Measurements from ENCODE around the gene CCDC32. TPM values are rescaled to one million over a fixed set of nuclear protein-coding genes. Genes with fewer than 3 reads are reported as not detected.

Gene CCDC32
- total and polyA plus RNA-seq, 2 of the 8 experiments (the other 6 are each of a cell fraction or from before 2014, with no cell fraction given) = 8.9 to 12.1 TPM

GRCh38 chr15:40513609-40514008, 51.2 kb downstream of the CCDC32 start:
- H4K91ac ChIP-seq (replicated peaks; ENCODE audit: insufficient read length, low read length) = no peak overlapping the region
- FAIRE-seq = no peak
- H3K27ac ChIP-seq (ENCODE audit: low read depth, low read length) = no peak overlapping the region
- H3K9me3 ChIP-seq (ENCODE audit: insufficient read depth in 2 of 2, low read depth in 1 of 2, low read length in 1 of 2) = no peaks in the 10 kb centered on the region
- H3K23me2 ChIP-seq (ENCODE audit: low read depth, low read length) = peaks cover 9% of the 10 kb centered on the region
- no peak overlapping the region for H2AFZ ChIP-seq (ENCODE audit: low read length)
- no peak for DNase-seq (ENCODE audit: low read depth in 1 of 2, low spot score in 2 of 2)
- no peak overlapping the region for H3K4me2 ChIP-seq (ENCODE audit: insufficient read depth in 1 of 2, low read depth in 2 of 2, low read length in 2 of 2)
- WGBS, 2 experiments (ENCODE audit: extremely low coverage in 1 of 2, insufficient coverage in 1 of 2, insufficient read length in 1 of 2, insufficient replicate concordance in 2 of 2, low coverage in 1 of 2, low lambda C conversion rate in 2 of 2, missing lambda C conversion rate in 1 of 2) = 94% methylated on average over 5 of the region's 5 CpGs; no CpG with 5 or more reads in 1 of the 2 experiments
- CTCF ChIA-PET (ENCODE audit: partially characterized antibody) = interaction anchor here (1.1 to 1.3 kb wide), 2 partner anchors 14 to 231 kb away, joined by 3 to 5 read pairs; no protein-coding TSS in a partner anchor
- H4K20me1 ChIP-seq (replicated peaks in 1 of 2; ENCODE audit: control insufficient read depth in 1 of 2, insufficient read depth in 2 of 2, low read length in 2 of 2) = no peaks in the 10 kb centered on the region
- H2BK5ac ChIP-seq (ENCODE audit: low read depth, low read length) = no peak overlapping the region
- no peaks in the 10 kb centered on the region for H3K79me2 ChIP-seq (ENCODE audit: control insufficient read depth in 1 of 2, insufficient read depth in 2 of 2, low read length in 2 of 2)
- H4K8ac ChIP-seq (ENCODE audit: extremely low read depth, insufficient read depth, low read length) = no peak overlapping the region
- H3K79me1 ChIP-seq (ENCODE audit: low read depth, low read length) = no peaks in the 10 kb centered on the region
- no peak overlapping the region for H3K4ac ChIP-seq (replicated peaks; ENCODE audit: insufficient read length, low read depth, low read length)
- no peak overlapping the region for H2BK120ac ChIP-seq (replicated peaks; ENCODE audit: low read depth, low read length)
- H3K23ac ChIP-seq (ENCODE audit: insufficient read length) = no peak overlapping the region
- no peak overlapping the region for H2BK12ac ChIP-seq (ENCODE audit: low read depth, low read length)
- H3K18ac ChIP-seq (ENCODE audit: extremely low read depth, low read length) = no peak overlapping the region
- no peak overlapping the region for H2BK15ac ChIP-seq (ENCODE audit: low read length)
- H2BK20ac ChIP-seq (ENCODE audit: low read length) = no peak overlapping the region
- H3K4me1 ChIP-seq (replicated peaks in 1 of 4; ENCODE audit: control insufficient read depth in 3 of 4, insufficient read depth in 4 of 4, low read length in 3 of 4) = peaks cover 4 to 11% (median 10%) of the 10 kb centered on the region in 4 experiments; a peak in 6 of 7 replicates
- POLR2A ChIA-PET (ENCODE audit: partially characterized antibody) = interaction anchor here (1.2 kb wide), 1 partner anchor 44 kb away, joined by 3 read pairs; no protein-coding TSS in a partner anchor
- H3K36me3 ChIP-seq (ENCODE audit: control insufficient read depth in 2 of 4, insufficient read depth in 4 of 4, low read length in 3 of 4) = no peaks in the 10 kb centered on the region
- no peak overlapping the region for H3K14ac ChIP-seq (ENCODE audit: insufficient read length)
- peaks cover 0 to 30% (median 23%) of the 10 kb centered on the region in 4 experiments; a peak in 6 of 7 replicates for H3K27me3 ChIP-seq (replicated peaks in 1 of 4; ENCODE audit: control insufficient read depth in 3 of 4, extremely low read depth in 1 of 4, insufficient read depth in 3 of 4, low read length in 3 of 4)
- no peak overlapping the region for H3K56ac ChIP-seq (replicated peaks; ENCODE audit: insufficient read length, low read depth, low read length)
- no peak overlapping the region for H3K9ac ChIP-seq (replicated peaks in 1 of 4; ENCODE audit: extremely low read depth in 1 of 4, low read depth in 3 of 4, low read length in 3 of 4)
- TF ChIP-seq TAF7 (optimal IDR thresholded peaks at IDR 0.05; ENCODE audit: borderline replicate concordance, low read depth, low read length) = no peak
- no peak for TF ChIP-seq PHF8 (conservative IDR thresholded peaks at IDR 0.05; ENCODE audit: low read depth, low read length)
- TF ChIP-seq RNF2 (IDR thresholded peaks at IDR 0.05; ENCODE audit: borderline replicate concordance, low read depth, low read length, missing control alignments, poor library complexity, severe bottlenecking) = no peak
- TF ChIP-seq MAX (IDR thresholded peaks at IDR 0.05) = no peak
- no peak overlapping the region for H4K5ac ChIP-seq (ENCODE audit: insufficient read length, low read depth, low read length)
- no peak overlapping the region for H3K4me3 ChIP-seq (ENCODE audit: extremely low read depth in 1 of 4, insufficient read depth in 2 of 4, low read depth in 3 of 4, low read length in 4 of 4)
- H2AK5ac ChIP-seq (ENCODE audit: low read depth, low read length) = no peak overlapping the region
